RWPE1 (cell line): ENCODE data around the gene SELENOI.
A peak's percentile ranks its signal among the peaks of the same experiment; 100 is the strongest.
"Not testable (repeated sequence)": the region's sequence is repeated elsewhere in the genome, so short reads cannot be mapped to it uniquely, and the experiment has no call there.

Source experiments
- CTCF ChIA-PET: fragments of 350-600 bp; sonication (Branson Sonifier 250); formaldehyde crosslinking; extraction: SDS; loops from one replicate; lab custom pipeline; 2021; lab: Yijun Ruan, JAX
- POLR2A ChIA-PET: fragments of 400-600 bp; formaldehyde crosslinking; extraction: SDS; loops from one replicate; lab custom pipeline; 2020; ENCODE audit warnings: antibody characterized with exemption; ENCODE audit not compliant: low non-redundant PET; lab: Yijun Ruan, JAX
- DNase-seq: peaks from one replicate; pipeline ENCODE4 v3.0.0; 2012; ENCODE audit warnings: low spot score
- H3K27ac ChIP-seq: fragments of 450-650 bp; 2 replicates; pipeline ENCODE4 v1.5.1; 2017
- TF ChIP-seq, protein P1 (sequence below): fragments of 450-650 bp; conservative IDR thresholded peaks from 2 replicates; pipeline ENCODE4 v1.5.1; 2017; ENCODE audit warnings: low read depth, mild to moderate bottlenecking

SELENOI gene

DNA sequence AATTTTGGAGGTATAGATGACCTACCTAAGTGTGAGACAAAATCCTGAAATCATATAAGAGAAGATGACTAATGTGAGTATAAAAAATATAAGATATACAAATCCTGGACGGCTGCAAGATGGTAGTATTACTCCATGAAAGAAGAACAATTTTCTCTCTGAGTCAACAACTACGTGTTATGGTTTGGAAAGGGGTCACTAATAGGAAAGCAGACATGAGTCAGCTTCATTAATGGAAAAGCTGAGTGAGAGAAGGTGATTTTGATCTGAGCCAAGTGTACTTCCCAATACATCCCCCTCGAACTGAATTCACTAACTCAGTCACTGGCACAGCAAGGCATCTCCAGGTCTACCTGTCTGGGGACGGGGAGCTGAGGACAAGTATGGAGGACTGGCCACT, 20.1 kb upstream of the SELENOI start:
- DNase-seq = no peak
- TF ChIP-seq, protein P1, sequence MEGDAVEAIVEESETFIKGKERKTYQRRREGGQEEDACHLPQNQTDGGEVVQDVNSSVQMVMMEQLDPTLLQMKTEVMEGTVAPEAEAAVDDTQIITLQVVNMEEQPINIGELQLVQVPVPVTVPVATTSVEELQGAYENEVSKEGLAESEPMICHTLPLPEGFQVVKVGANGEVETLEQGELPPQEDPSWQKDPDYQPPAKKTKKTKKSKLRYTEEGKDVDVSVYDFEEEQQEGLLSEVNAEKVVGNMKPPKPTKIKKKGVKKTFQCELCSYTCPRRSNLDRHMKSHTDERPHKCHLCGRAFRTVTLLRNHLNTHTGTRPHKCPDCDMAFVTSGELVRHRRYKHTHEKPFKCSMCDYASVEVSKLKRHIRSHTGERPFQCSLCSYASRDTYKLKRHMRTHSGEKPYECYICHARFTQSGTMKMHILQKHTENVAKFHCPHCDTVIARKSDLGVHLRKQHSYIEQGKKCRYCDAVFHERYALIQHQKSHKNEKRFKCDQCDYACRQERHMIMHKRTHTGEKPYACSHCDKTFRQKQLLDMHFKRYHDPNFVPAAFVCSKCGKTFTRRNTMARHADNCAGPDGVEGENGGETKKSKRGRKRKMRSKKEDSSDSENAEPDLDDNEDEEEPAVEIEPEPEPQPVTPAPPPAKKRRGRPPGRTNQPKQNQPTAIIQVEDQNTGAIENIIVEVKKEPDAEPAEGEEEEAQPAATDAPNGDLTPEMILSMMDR = no peak
- no peak overlapping the region for H3K27ac ChIP-seq
- POLR2A ChIA-PET = no interaction called here
- CTCF ChIA-PET = no interaction called here

DNA sequence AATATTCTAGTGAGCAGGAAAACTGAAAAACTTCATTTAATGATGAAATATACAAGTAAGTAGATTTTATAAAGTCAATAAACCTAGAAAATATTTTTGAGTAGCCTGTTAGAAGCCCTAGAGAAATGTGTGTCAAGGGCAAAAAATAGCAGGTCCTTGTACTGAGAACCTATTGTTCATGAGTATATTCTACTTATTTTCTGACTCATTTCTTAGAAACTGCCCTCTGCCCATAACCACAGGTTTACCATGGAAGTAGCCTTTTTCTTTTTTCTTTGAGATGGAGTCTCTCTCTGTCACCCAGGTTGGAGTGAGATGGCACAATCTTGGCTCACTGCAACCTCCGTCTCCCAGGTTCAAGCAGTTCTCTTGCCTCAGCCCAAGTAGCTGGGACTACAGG, 19.4 kb upstream of the SELENOI start:
- H3K27ac ChIP-seq = no peak overlapping the region
- POLR2A ChIA-PET = no interaction called here
- TF ChIP-seq, protein P1 = no peak
- DNase-seq = no peak
- CTCF ChIA-PET = no interaction called here

DNA sequence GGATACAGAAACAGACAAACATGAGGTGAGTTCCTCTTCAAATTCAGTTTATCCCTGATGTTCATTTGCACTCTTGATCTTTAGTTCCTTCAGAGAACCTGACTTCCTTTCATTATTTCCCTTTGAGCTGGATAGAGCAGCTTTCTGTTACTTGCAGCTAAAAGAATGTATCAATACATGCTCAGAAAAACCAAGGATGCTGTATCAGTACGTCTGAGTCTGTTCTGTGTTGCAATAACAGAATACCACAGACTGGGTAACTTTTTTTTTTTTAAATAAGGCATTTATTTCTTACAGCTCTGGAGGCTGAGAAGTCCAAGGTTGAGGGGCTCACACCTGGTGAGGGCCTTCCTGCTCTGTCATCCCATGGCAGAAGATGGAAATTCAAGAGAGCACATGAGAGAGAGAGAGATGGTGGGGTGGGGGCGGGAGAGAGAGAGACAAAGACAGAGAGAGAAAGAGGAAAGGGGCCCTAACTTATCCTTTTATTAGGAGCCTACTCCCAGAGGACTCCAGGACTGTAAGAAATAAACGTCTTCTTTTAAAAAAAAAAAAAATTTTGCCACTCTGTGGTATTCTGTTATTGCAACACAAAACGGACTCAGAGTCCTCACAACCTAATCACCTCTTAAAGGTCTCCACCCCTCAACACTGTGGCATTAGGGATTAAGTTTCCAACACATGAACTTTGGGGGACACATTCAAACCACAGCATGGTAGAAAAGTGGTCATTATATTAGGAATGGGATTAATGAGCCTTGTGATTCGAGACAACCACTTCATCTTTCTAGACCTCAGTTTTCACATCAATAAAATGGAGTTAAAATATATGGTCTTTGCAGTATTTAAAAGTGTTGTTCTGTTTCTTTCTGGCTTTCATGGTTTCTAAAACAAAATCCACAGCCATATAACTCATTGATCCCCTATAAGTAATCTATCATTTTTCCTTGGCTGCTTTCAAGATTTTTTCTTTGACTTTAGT, 18.4 kb upstream of the SELENOI start:
- CTCF ChIA-PET = interaction anchor here (0.5 to 0.6 kb wide), 2 partner anchors 31 to 528 kb away, joined by 3 to 8 read pairs; no protein-coding TSS in a partner anchor
- POLR2A ChIA-PET = no interaction called here
- DNase-seq = no peak
- TF ChIP-seq, protein P1 = no peak
- H3K27ac ChIP-seq = no peak overlapping the region

DNA sequence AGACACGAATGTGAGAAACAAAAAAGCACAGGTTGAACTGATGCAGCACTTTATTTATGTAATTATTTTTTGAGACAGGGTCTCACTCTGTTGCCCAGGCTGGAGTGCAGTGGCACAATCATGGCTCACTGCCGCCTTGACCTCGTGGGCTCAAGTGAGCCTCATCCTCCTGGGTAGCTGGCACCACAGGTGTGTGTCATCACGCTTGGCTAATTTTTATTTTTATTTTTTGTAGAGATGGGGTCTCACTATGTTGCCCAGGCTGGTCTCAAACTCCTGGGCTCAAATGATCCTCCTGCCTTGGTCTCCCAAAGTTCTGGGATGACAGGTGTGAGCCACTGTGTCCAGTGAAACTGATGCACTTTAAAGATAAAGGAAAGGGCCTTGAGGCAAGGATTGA, 16.9 kb upstream of the SELENOI start:
- POLR2A ChIA-PET = not testable (repeated sequence)

DNA sequence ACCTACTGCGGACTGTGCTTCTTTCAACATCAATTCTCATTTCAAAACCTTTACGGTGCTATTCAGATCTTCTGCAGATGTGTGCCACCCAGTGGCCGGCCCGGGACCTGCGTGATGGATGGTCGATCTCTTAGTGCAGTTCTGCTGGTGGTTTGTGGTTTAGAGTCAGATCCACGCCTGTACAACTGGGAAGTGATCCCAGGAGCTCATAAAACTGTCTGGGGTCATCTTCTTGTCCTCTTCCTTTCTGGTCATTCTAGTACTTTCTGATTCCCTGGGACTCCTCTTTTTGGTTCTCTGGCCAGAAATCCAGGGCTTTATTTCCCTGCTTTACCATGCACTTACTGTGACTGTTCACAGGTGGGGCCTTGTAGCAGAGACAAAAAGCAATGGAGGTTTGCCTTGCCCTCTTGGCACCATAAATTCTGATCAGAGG, 15.8 kb upstream of the SELENOI start:
- DNase-seq = peak; percentile 84
- TF ChIP-seq, protein P1 = peak; percentile 88
- CTCF ChIA-PET = interaction anchor here (0.6 to 0.7 kb wide), 6 partner anchors 15 to 140 kb away, joined by 3 to 6 read pairs (median 3); no protein-coding TSS in a partner anchor
- peak overlapping the region; percentile 41 for H3K27ac ChIP-seq
- POLR2A ChIA-PET = no interaction called here

More for the DNA sequence above, 16.9 kb upstream of the SELENOI start:
- not testable (repeated sequence) for DNase-seq, H3K27ac ChIP-seq
- CTCF ChIA-PET = interaction anchor here (0.7 to 1.0 kb wide), 2 partner anchors 62 to 93 kb away, joined by 3 read pairs; no protein-coding TSS in a partner anchor

DNA sequence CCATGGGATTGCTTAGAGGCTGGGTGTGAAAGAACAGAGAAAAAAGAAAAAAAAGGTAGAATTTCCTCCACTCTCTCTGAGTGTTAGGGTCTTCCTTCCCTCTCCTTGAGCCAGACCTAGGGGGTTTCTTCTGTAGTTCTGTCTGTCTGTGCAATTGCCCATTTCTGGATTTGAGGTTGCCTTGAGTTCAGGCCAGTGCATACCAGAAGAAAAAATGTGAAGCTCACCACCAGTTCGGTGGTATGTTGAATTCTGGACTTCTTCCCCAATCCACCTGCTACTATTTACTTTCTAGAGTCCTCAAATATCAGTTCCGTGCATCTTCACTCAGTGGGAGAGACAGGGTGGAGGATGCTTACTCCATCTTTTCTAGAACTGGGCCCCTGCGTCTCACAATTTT, 15.3 kb upstream of the SELENOI start:
- DNase-seq = no peak
- TF ChIP-seq, protein P1 = no peak
- ChIA-PET POLR2A (no interaction called here), CTCF (interaction anchor here (0.6 to 0.7 kb wide), 6 partner anchors 15 to 140 kb away, joined by 3 to 6 read pairs (median 3); no protein-coding TSS in a partner anchor)
- peak overlapping the region; percentile 41 for H3K27ac ChIP-seq

DNA sequence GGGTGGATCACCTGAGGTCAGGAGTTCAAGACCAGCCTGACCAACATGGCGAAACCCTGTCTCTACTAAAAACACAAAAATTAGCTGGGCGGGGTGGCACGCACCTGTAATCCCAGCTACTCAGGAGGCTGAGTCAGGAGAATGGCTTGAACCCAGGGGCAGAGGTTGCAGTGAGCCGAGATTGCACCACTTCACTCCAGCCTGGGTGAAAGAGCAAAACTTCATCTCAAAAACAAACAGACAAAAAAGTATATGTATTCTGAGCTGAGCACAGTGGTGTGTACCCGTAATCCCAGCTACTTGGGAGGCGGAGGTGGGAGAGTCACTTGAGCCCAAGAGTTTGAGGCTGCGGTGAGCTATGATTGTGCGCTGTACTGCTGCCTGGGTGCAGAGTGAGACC, 14.6 kb upstream of the SELENOI start:
- DNase-seq, H3K27ac ChIP-seq, CTCF ChIA-PET, POLR2A ChIA-PET: not testable (repeated sequence)
